NCI-H748 (cell line): ENCODE data around the gene IL16.

ENCODE experiments used
- DNase-seq: peaks from one replicate; lab custom pipeline; 2025; ENCODE audit not compliant: unreplicated experiment; lab: John Stamatoyannopoulos, UW

Gene IL16

GRCh38 chr15:81254277-81254915 lies 57.7 kb downstream of the IL16 start:
- DNase-seq, result no peak

DNA sequence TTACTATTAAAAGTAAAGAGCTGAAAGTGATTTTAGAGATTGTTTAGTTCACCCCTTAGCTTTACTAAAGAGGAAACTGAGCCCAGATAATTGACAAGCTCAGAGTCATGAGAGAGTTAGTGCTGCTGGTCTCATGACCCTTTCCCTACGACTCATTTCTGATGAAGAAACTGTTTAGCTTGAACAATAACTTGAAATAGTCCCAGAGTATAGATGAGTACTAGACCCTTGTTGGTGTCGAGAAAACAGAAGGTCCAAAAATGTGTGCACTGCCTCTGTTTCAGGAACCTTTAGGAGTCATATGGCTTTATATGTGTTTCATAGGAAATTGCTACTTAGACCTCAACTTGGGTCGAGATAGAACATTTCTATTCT lies 58.2 kb downstream of the IL16 start:
- DNase-seq, result no peak

DNA sequence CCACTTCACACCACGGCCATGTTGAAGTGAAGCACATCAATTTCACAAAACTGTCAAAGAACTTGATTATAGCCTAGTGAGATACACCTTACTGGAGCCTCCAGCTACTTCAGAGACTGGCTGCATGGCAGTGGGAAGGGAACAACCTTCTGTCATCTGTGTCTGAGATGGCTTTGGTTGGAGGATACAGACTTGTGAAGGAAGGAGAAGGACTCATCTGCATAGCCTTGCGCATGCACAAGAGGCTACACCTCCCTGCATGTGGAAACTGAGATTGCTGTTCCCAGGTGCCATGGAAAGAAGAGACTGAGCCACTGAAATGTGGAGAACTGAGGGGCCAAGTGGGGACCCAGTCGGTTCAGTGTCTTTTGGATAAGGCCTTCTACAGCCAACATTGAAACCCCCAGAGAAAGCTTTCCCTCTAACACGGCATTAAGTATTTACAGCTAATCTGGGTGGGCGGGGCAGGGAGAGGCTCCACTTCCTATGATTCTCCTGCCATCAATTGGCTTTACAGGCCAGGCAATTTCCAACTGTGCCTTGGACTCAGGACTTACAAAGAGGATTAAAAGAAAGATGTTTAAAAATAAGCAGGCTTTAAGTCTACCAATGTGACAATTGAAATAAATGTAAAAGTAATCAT lies 58.8 kb downstream of the IL16 start:
- peak; percentile 6 for DNase-seq

- DNase-seq, result no peak
Measured at GRCh38 chr15:81255958-81256320, 59.3 kb downstream of the IL16 start.

GRCh38 chr15:81256916-81257315 lies 60.2 kb downstream of the IL16 start:
- peak; percentile 22 for DNase-seq

- DNase-seq, result no peak
Measured at GRCh38 chr15:81257435-81257834, 60.8 kb downstream of the IL16 start.

- no peak for DNase-seq
Measured at GRCh38 chr15:81258455-81258854, 61.8 kb downstream of the IL16 start.

DNA sequence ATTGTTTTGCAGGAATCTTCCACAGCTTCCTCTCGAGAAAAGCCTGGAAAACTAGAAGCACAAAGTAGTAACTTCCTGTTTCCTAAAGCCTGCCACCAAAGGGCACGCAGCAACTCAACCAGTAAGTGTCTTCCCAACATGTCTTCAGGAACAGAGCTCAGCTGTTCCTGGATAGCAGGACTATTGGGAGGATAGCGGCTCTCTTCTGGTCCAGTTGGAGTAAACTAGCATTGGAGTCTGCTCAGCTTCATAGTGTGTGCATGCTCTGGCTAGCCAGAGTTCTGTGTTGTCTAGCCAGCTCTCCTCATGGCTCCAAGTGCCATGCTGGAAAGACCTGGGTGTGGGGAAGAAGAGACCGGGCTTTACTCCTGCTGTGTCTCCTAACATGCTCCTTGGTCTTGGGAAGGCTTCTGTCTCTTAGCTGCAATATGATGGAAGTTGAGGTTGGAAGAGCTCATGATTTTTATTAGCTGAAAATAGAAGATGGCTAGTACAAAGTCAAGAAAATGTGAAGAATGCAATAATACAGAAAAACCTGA lies 63.1 kb downstream of the IL16 start:
- no peak for DNase-seq

DNA sequence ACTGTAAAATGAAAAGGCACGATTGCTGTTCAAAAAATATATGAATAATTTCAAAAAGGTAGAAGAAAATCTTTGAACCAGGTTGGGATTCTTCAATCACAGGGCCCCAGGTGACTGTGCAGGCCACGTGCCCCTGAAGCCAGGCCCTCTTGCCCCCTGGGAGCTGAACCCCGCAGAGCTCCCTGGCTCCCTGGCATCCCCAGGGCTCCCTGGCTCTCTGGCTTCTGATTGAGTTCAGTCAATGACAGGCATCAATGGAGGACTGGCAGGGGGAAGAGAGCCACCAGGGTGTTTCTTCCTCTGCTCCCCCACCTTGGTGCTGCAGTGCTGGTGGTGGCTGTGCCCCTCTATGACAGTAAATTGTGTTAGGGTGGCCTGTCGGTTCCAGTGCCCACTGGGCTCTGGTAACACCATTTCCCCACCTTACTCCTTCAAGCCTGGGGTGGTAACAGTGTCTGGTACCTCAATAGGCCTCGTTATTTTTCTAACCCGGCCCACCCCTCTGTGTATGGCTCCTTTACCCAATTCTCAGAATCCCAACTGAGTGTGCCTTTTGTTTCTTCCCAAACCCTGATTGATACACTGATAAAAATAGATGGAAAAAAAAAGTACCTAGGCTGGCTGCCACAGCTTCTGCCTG lies 64.6 kb downstream of the IL16 start:
- no peak for DNase-seq

DNA sequence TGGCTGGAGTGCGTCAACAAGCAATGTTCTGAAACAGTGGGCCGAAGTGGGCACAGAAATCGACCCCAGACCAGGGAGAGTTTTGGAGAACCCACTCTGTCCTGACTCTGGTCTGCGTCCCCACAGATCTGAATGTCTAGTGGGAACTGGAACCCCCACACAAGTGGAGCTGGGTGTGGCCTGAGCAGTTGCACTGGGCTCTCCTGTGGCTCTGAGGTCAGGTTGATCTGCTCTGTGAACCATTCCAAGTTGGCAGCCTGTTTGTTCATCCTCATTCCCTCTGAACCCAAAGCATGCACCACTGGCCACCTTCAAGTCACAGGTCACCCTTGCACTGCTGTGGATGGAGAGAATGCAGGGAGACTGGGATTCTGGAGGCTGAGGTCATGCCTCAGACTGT lies 66.8 kb downstream of the IL16 start:
- no peak for DNase-seq

GRCh38 chr15:81264072-81264857 lies 67.6 kb downstream of the IL16 start:
- DNase-seq, result no peak

GRCh38 chr15:81265256-81265943 lies 68.7 kb downstream of the IL16 start:
- DNase-seq, result peak; percentile 29

GRCh38 chr15:81265944-81266775 lies 69.5 kb downstream of the IL16 start:
- peak; percentile 80 for DNase-seq

DNA sequence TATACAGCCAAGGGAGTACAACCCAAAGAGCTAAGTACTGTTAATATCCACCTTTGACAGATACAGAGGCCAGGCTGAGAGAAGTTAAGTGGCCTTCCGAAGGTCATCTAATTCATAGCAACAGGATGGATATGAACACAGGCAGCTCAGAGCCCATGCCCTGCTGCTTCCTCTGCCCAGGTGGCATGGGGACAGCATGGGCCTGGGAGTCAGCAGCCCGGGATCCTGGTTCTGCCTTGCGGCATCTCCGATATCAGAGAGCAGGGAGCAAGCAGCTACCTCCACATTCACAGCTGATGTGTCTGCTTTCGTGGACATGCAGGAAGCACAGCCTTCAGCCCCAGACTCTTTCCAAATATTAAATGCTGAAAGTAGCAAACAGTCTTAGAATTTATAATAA lies 71.7 kb downstream of the IL16 start:
- no peak for DNase-seq

GRCh38 chr15:81268881-81269601 lies 72.4 kb downstream of the IL16 start:
- no peak for DNase-seq

GRCh38 chr15:81270188-81270587 lies 73.5 kb downstream of the IL16 start:
- no peak for DNase-seq

DNA sequence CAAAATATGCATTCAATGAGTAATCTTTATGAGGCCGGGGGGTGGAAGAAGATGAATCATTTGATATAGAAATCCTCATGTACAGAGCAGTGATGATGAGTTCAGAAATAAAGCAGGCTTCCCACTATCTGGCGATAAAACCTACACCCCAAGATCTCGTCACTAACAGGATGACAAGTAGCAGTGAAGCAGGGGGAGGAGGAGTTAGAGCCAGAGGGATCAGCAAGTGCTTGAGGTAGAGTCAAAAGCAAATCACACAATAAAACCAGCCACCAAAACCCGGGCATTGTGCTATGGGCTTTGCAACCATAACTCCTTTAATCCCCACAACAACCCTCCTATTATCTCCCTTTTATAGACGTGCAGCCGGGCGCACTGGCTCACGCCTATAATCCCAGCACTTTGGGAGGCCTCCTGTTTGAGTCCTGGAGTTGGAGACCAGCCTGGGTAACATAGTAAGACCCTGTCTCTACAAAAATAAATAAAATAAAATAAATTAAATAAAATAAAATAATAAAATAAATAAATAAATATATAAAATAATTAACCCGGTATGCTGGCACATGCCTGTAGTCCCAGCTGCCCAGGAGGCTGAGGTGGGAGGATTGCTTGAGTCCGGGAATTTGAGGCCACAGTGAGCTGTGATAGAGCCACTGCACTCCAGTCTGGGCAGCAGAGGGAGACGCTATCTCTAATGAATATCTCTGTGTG lies 74.3 kb downstream of the IL16 start:
- no peak for DNase-seq

DNA sequence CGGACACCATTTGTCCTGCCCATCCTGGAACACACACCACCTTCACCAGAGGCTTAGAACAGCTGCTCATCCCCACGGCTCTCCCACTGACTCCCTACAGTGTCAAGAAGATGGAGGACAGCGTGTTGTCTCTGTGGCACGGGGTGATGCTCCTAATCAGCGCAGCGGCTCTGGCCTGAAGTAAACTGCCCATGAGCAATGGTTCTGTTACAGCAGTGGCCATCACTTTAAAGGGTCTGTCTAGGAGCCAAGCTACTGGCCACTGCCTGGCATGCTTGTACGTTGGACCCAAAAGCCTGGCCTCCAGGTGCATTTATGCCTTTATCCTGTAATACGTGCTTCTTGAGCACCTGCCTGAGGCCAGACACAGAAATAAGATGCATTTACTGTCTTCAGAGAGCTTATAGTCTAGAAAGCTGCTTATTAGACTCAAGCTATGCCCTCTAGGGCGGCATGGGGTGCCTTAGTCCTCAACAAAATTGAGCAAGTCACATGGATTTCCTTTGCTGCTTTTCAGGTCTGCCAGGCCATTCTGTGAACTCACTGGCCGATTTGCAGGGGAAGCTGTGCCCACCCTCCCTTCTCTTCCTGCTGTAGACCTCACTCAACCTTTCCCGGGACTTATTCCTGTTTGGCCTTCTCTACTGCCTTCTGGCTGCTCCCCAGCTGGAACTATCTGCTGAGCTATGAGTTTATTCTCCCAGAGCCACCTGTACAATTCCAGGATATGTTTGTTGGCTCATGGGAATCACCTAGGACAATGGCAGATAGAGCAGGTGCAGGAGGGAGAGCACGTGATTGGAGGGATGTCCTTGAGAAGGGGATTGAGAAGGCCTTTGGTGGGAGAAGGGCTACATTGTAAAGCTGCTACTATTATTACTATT lies 75.3 kb downstream of the IL16 start:
- DNase-seq, result no peak
